Body of pancreas (tissue), 4 donors: ENCODE data around the gene HLA-DPB1.

ENCODE experiments used
- POLR2A ChIP-seq, 3 donors: fragments of 450-650 bp; IDR thresholded peaks; one replicate each; pipeline ENCODE4 v1.6.1; 2016; ENCODE audit warnings: antibody characterized with exemption in 3 of 3, mild to moderate bottlenecking in 2 of 3
- TF ChIP-seq, protein P1 (sequence below), 7 experiments: fragments of 450-650 bp in 4 of 7; fragments of 200-600 bp in 3 of 7; sonication (generic) in 3 of 7; IDR thresholded peaks; one replicate each; pipeline ENCODE4 v1.5.1; 2016 to 2019; ENCODE audit warnings: antibody characterized with exemption in 7 of 7

DNA sequence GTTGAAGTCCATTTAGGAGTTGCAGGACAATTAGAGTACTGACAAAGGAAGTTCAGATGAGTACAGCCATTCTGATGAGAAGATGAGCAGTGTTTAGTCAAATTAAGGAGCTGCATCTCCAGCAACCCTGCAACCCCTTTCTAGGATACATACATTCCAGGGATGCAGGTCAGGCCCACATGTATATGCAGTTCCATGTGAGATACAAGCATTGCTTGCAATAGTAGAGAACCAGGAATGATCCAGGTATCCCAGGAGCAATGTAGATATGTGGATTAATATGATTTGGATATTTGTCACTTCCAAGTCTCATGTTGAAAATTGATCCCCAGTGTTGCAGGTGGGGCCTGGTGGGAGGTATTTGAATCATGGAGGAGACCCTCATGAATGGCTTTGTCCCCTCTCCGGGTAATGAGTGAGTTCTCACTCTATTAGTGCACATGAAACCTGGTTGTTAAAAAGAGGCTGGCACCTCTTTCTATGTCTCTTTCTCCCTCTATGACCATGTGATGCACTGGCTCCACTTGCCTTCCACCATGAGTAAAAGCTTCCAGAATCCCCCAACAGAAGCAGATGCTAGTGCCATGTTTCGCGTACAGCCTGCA, 8.8 kb upstream of the HLA-DPB1 start:
- TF ChIP-seq, protein P1, sequence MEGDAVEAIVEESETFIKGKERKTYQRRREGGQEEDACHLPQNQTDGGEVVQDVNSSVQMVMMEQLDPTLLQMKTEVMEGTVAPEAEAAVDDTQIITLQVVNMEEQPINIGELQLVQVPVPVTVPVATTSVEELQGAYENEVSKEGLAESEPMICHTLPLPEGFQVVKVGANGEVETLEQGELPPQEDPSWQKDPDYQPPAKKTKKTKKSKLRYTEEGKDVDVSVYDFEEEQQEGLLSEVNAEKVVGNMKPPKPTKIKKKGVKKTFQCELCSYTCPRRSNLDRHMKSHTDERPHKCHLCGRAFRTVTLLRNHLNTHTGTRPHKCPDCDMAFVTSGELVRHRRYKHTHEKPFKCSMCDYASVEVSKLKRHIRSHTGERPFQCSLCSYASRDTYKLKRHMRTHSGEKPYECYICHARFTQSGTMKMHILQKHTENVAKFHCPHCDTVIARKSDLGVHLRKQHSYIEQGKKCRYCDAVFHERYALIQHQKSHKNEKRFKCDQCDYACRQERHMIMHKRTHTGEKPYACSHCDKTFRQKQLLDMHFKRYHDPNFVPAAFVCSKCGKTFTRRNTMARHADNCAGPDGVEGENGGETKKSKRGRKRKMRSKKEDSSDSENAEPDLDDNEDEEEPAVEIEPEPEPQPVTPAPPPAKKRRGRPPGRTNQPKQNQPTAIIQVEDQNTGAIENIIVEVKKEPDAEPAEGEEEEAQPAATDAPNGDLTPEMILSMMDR (IDR thresholded peaks at IDR 0.05) = no peak
- TF ChIP-seq POLR2A (IDR thresholded peaks at IDR 0.05) = no peak
